Thymus (tissue), 11 donors: ENCODE measurements around the gene PSMG1. TPM values are rescaled to one million over a fixed set of nuclear protein-coding genes. Genes with fewer than 3 reads are reported as not detected.
A peak's percentile ranks its signal among the peaks of the same experiment; 100 is the strongest.
"Not testable (repeated sequence)": the region's sequence is repeated elsewhere in the genome, so short reads cannot be mapped to it uniquely, and the experiment has no call there.

Experiments used
- DNase-seq, 9 donors: peaks; one replicate each; pipeline ENCODE4 v3.0.0-alpha.2; 2013; ENCODE audit warnings: low spot score in 9 of 9, low read depth in 6 of 9, missing footprints in 1 of 9
- H3K27ac ChIP-seq, 2 donors: one replicate each; pipeline ENCODE4 v1.5.1; 2013; ENCODE audit warnings: control low read depth in 1 of 2, low read depth in 1 of 2, low read length in 1 of 2, mild to moderate bottlenecking in 1 of 2, moderate library complexity in 1 of 2
- H3K27me3 ChIP-seq, 2 donors: one replicate each; pipeline ENCODE4 v1.5.1; 2013; ENCODE audit warnings: low read length in 1 of 2; ENCODE audit not compliant: control insufficient read depth in 2 of 2, insufficient read depth in 1 of 2
- H3K36me3 ChIP-seq, 2 donors: one replicate each; pipeline ENCODE4 v1.5.1; 2013; ENCODE audit warnings: low read length in 1 of 2, mild to moderate bottlenecking in 1 of 2, moderate library complexity in 1 of 2; ENCODE audit not compliant: control insufficient read depth in 2 of 2, insufficient read depth in 2 of 2
- H3K4me1 ChIP-seq, 2 donors: one replicate each; pipeline ENCODE4 v1.5.1; 2013; ENCODE audit warnings: low read length in 2 of 2; ENCODE audit not compliant: control insufficient read depth in 2 of 2, insufficient read depth in 2 of 2
- H3K4me3 ChIP-seq, 2 donors: one replicate each; pipeline ENCODE4 v1.5.1; 2013; ENCODE audit warnings: low read length in 2 of 2, control low read depth in 1 of 2, mild to moderate bottlenecking in 1 of 2
- H3K9me3 ChIP-seq, 2 donors: one replicate each; pipeline ENCODE4 v1.5.1; 2013; ENCODE audit warnings: low read length in 1 of 2, mild to moderate bottlenecking in 1 of 2; ENCODE audit not compliant: control insufficient read depth in 2 of 2, insufficient read depth in 1 of 2
- WGBS: extraction: QIAGEN DNeasy Blood & Tissue Kit; methylation state at CpG from one replicate; pipeline ENCODE4 v1.1.7; 2013; 5-methylcytosine and 5-hydroxymethylcytosine counted together
- polyA plus RNA-seq: library from polyadenylated mRNA; stranded (reverse); fragments of 200-250 nt; gene quantifications from one replicate; pipeline ENCODE4 v1.2.3, GENCODE V29; 2013
- total RNA-seq: library from RNA; stranded (reverse); fragments of 120-200 nt; gene quantifications from one replicate; pipeline ENCODE4 v1.2.4, GENCODE V29; 2013
- donor health status: healthy.

Gene PSMG1
- total and polyA plus RNA-seq, 2 donors = 41.2 to 57.2 TPM

DNA sequence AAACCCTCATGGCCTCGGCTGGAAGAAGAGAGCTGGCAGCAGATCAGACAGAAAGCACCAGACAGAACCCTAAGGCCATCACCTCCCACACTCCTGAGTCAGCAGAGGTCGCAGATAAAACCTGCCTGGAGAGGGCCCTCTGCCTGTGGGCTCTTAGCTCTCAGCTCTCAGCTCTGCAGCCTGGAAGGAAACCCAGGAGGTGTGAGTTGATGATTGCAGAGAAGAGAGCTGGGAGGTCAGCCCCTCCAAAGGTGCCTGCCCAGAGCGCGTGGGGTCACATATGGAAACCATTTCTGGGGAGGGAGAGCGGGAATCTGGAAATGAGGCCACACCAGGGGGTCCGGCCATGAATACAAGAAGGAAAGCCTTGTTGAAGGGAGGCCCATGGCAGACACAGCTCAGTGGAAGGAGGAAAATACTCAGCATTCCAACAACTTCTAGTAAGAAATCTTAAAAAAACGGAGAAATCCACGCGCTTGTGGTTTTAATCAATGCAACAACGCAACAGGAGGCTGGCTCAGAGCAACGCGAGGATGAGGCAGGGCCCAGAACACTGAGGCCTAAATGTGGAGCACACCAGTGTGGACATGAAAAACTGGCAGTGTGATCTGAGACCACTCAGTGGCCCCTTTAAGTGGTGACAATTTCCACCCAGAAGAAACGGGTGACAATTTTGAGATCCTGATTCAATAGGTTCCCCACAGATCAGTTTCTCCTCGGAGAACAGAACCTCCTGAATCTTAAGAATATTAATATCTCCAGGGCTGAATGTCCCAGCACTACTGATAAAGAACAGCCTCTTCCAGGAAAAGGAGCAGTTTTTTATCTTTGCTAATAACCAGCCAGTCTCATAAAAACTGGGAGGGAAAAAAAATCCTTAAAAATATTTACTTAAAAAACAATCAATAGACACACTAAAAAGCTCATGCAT lies 45.7 kb downstream of the PSMG1 start:
- peaks cover 5 to 8% of the 10 kb centered on the region in 2 donors for H3K4me1 ChIP-seq
- H3K4me3 ChIP-seq = no peak overlapping the region
- no peaks in the 10 kb centered on the region for H3K36me3 ChIP-seq
- no peaks in the 10 kb centered on the region for H3K27me3 ChIP-seq
- no peak overlapping the region for H3K27ac ChIP-seq
- no peaks in the 10 kb centered on the region for H3K9me3 ChIP-seq
- WGBS = 96% methylated on average over 14 of the region's 14 CpGs
- DNase-seq = no peak

DNA sequence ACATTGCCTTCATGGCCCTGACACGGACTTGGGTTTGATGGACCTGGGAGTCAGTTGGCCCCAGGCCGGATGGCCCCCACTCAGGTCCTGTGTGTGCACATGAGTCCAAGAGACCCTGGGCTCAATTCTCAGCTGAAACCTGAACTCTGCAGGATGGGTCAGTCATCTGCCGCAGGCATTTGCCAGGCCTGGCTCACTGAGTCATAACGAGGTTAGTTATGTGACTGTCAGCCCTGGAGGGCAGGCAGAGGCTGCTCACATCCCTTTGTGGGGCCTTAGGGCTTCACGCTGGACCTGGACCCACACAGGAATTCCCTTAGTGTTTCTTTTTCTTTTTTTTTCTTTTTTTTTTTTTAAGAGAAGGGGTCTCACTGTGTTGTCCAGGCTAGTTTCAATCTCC lies 46.5 kb downstream of the PSMG1 start:
- peaks cover 3 to 7% of the 10 kb centered on the region in 2 donors for H3K4me1 ChIP-seq
- DNase-seq = no peak
- H3K36me3 ChIP-seq = no peaks in the 10 kb centered on the region
- H3K27me3 ChIP-seq = no peaks in the 10 kb centered on the region
- no peak overlapping the region for H3K27ac ChIP-seq
- WGBS = 97% methylated on average over 5 of the region's 5 CpGs
- no peaks in the 10 kb centered on the region for H3K9me3 ChIP-seq
- no peak overlapping the region for H3K4me3 ChIP-seq

DNA sequence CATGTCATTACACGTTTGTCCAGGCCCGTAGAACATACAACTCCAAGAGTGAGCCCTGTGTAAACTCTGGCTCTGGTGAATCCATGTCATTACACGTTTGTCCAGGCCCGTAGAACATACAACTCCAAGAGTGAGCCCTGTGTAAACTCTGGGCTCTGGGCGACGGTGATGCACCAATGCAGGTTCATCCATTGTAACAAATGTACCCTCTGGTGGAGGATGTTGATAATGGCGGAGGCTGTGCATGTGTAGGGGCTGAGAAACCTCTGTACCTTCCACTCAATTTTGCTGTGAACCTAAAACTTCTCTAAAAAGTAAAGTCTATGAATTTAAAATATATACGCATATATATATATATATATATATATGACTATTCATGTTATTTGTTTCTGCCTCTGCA lies 47.1 kb downstream of the PSMG1 start:
- WGBS = 78% methylated on average over 8 of the region's 8 CpGs
- H3K36me3 ChIP-seq, H3K4me1 ChIP-seq, H3K27ac ChIP-seq, H3K27me3 ChIP-seq, H3K9me3 ChIP-seq, H3K4me3 ChIP-seq: not testable (repeated sequence)
- DNase-seq = peak in 2 of 9 donors; percentile 16 to 49

DNA sequence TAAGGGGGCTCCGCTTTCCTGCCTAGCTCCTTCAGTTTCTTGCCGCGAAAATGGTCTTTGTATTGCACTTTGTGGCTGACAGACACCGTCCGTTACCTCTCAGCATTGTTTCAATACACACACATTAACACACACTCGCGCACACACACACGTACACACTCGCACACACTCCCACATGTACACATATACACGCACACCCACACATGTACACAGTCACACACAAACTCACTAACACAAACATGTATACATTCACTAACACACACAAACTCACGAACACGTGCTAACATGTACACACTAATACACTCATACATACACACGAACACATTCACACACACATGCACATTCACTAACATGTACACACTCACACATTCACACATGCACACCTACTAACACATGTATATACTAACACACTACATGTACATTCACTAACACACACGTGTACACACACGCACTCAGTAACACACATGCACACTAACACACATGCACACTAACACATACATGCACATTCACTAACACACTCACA lies 48.9 kb downstream of the PSMG1 start:
- 94% methylated on average over 15 of the region's 15 CpGs for WGBS
- no peaks in the 10 kb centered on the region for H3K4me1 ChIP-seq

DNA sequence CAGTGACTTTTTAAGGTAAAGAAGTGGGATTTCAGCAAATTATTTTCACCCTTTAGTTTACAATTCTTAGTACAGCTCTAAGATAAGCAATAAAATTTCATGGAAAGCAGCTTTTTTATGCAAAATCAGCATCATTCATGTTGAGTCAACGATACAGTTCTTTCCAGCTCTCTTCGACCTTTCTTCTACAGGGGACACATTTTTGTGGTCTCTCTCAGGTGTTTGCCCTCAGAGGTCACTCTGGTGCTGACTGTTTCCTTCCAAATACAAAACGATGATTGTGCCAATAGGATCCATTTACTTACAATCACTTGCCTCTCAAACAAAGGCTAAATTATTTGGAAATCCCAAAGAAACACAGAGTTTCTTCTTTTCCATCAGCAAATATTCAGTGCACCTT lies 51.0 kb downstream of the PSMG1 start:
- WGBS = 94% methylated on average over 3 of the region's 3 CpGs

More for the DNA sequence above, 48.9 kb downstream of the PSMG1 start:
- DNase-seq = no peak
- Histone ChIP-seq H3K27ac (no peak overlapping the region), H3K9me3 (no peaks in the 10 kb centered on the region), H3K27me3 (no peaks in the 10 kb centered on the region), H3K36me3 (no peaks in the 10 kb centered on the region), H3K4me3 (no peak overlapping the region)

DNA sequence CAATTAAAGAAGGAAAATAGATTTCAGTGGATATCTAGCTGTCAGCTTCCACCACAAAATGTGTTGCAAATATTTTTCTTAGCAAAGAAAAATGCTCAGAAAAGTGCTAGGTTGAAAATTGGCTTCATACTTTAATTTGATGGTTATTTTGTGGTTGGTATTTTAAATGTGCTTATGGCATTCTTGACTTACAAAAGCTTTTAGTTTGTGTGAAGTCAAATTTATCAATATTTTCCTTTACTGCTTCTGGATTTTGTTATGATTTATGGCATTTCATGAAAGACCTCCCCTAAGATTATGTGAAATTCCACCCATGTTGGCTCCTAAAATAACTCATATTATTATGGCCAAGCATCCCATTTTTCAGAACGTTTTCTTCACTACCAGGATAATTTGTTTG lies 51.5 kb downstream of the PSMG1 start:
- H3K9me3 ChIP-seq = no peaks in the 10 kb centered on the region
- DNase-seq = no peak
- no peak overlapping the region for H3K4me3 ChIP-seq
- no peaks in the 10 kb centered on the region for H3K4me1 ChIP-seq
- no peaks in the 10 kb centered on the region for H3K36me3 ChIP-seq
- H3K27ac ChIP-seq = no peak overlapping the region
- H3K27me3 ChIP-seq = no peaks in the 10 kb centered on the region
- WGBS = 95% methylated on average over 1 of the region's 1 CpG

More for the DNA sequence above, 51.0 kb downstream of the PSMG1 start:
- no peaks in the 10 kb centered on the region for H3K4me1 ChIP-seq
- H3K27me3 ChIP-seq = no peaks in the 10 kb centered on the region
- no peaks in the 10 kb centered on the region for H3K9me3 ChIP-seq
- H3K36me3 ChIP-seq = no peaks in the 10 kb centered on the region
- no peak overlapping the region for H3K27ac ChIP-seq
- H3K4me3 ChIP-seq = no peak overlapping the region
- no peak for DNase-seq

DNA sequence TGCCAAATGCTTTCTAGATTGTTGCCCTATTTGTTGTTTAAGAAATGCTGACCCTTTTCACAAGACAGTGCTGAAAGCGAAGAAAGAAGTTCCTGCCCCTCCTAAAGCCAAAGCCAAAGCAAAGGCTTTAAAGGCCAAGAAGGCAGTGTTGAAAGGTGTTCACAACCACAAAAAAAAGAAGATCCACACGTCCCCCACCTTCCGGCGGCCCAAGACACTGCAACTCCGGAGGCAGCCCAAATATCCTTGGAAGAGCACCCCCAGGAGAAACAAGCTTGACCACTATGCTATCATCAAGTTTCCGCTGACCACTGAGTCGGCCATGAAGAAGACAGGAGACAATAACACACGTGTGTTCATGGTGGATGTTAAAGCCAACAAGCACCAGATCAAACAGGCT lies 55.7 kb downstream of the PSMG1 start:
- Histone ChIP-seq H3K4me1 (no peaks in the 10 kb centered on the region), H3K36me3 (no peaks in the 10 kb centered on the region), H3K9me3 (peaks cover 0 to 4% of the 10 kb centered on the region in 2 donors), H3K27ac (no peak overlapping the region), H3K4me3 (no peak overlapping the region), H3K27me3 (no peaks in the 10 kb centered on the region)
- 90% methylated on average over 8 of the region's 8 CpGs for WGBS
- no peak for DNase-seq

DNA sequence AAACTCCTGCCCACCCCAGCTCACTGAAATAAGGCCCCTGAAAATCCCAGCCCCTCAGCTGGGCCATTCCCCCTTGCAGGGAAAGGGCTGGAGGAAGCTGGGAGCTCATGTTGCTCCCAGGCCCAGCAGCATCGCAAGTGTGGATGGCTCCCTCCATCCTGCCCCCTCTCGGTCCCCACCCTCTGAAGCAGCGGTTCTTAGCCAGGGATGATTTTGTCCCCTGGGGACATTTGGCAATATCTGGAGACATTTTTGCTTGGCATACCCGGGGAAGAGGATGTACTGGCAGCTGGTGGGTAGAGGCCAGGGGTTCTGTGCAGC lies 56.8 kb downstream of the PSMG1 start:
- Histone ChIP-seq H3K4me1 (no peaks in the 10 kb centered on the region), H3K9me3 (peaks cover 0 to 4% of the 10 kb centered on the region in 2 donors), H3K27ac (no peak overlapping the region), H3K36me3 (no peaks in the 10 kb centered on the region), H3K4me3 (no peak overlapping the region), H3K27me3 (no peaks in the 10 kb centered on the region)
- no peak for DNase-seq
- 97% methylated on average over 4 of the region's 4 CpGs for whole genome bisulfite sequencing

DNA sequence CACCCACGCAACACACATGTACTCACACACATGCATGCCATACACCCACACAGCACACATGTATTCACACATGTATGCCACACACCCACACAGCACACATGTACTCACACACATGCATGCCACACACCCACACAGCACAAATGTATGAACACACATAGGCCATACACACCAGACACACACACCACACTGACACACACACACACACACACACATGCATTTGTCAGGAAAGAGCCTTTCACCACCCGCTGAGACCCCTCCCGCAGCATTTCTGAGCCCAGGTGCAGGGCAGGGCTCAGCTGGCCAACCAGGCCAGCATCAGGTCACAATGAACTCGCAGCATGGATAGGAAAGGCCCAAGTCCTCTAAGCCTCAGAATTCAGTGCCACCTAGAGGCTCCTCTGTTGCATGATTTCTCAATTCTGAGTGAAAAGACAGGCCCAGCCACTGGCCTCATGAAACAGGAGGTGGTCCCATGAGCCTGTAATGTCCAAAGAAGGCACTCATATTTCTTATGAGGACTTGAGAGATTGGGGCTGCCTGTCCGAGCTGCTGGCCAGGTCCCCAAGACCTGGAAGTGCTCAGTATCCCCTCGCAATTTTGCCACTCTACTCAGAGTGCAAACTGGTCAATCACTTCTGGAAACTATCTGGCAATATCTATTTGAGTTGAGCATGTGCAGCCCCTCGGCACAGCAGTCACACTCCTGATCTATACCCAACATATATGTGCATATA lies 57.3 kb downstream of the PSMG1 start:
- H3K36me3 ChIP-seq = no peaks in the 10 kb centered on the region
- H3K4me3 ChIP-seq = no peak overlapping the region
- DNase-seq = peak in 5 of 9 donors; percentile 15 to 69 (median 44)
- WGBS = 44% methylated on average over 7 of the region's 7 CpGs
- H3K4me1 ChIP-seq = no peaks in the 10 kb centered on the region
- H3K27ac ChIP-seq = no peak overlapping the region
- no peaks in the 10 kb centered on the region for H3K27me3 ChIP-seq
- peaks cover 0 to 4% of the 10 kb centered on the region in 2 donors for H3K9me3 ChIP-seq
